ENCODE measurements around the gene ADGRG6. TPM values are rescaled to one million over a fixed set of nuclear protein-coding genes. Genes with fewer than 3 reads are reported as not detected.

ADGRG6 gene
- 10 to 100 TPM; 15.7 to 43.3 (median 32.2) TPM for total RNA-seq

DNA sequence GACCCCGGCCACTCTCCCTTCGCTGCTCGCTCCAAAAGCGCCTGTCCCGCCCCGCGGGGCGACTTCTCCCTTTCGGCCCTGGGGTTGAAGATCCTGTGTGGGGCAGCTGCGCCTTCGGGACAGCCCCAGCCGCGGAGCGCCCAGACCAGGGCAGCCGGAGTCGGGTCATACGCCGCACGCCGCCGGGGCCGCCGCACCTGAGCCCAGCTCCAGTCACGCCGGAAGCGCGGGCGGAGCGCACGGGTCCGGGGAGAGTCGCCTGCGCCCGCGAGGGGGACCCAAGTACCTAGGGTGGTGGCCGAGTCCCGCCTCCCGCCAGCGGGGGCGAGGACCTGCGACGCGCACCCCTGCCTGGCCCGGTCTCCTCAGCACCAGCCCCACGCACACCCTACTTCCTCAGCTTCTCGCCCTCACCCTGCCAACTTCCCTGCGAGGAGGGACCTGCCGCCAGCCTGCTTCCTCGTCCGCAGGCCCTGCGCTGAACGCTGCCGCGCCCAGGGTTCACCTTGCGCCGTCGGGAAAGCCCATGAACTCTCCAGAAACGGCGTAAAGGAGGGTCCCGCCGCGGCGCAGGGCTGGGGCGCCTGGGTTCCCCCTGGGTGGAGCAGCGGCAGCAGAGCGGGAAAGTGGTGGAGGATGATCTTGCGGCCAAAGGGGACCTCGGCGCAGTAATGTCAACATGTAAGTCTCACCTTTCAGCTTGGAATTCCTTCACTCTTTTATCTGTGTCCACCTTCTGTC lies at the start of gene ADGRG6:
TSS of gene ADGRG6 (plus strand) at position 357 of the 741 bp plus-strand sequence. CDS start at position 680, 323 bp downstream.
- peak in 2 of 3 donors; percentile 65 to 76 for DNase-seq
- H3K9me3 ChIP-seq, result no peaks in the 10 kb centered on the region
- H3K4me1 ChIP-seq, result no peaks in the 10 kb centered on the region
- TF ChIP-seq, protein P1, sequence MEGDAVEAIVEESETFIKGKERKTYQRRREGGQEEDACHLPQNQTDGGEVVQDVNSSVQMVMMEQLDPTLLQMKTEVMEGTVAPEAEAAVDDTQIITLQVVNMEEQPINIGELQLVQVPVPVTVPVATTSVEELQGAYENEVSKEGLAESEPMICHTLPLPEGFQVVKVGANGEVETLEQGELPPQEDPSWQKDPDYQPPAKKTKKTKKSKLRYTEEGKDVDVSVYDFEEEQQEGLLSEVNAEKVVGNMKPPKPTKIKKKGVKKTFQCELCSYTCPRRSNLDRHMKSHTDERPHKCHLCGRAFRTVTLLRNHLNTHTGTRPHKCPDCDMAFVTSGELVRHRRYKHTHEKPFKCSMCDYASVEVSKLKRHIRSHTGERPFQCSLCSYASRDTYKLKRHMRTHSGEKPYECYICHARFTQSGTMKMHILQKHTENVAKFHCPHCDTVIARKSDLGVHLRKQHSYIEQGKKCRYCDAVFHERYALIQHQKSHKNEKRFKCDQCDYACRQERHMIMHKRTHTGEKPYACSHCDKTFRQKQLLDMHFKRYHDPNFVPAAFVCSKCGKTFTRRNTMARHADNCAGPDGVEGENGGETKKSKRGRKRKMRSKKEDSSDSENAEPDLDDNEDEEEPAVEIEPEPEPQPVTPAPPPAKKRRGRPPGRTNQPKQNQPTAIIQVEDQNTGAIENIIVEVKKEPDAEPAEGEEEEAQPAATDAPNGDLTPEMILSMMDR (IDR thresholded peaks at IDR 0.05), result peak in 3 of 6 experiments; percentile 24 to 45 (median 25)
- TF ChIP-seq POLR2A (IDR thresholded peaks at IDR 0.05), result peak in 1 of 2 donors; percentile 26
- peak within 1 kb of the TSS; percentile 31 to 63 (median 50) for H3K27ac ChIP-seq
- H3K36me3 ChIP-seq, result no peaks in the 10 kb centered on the region
- no peaks in the 10 kb centered on the region for H3K27me3 ChIP-seq
- peak within 1 kb of the TSS; percentile 35 to 73 (median 57) for H3K4me3 ChIP-seq

DNA sequence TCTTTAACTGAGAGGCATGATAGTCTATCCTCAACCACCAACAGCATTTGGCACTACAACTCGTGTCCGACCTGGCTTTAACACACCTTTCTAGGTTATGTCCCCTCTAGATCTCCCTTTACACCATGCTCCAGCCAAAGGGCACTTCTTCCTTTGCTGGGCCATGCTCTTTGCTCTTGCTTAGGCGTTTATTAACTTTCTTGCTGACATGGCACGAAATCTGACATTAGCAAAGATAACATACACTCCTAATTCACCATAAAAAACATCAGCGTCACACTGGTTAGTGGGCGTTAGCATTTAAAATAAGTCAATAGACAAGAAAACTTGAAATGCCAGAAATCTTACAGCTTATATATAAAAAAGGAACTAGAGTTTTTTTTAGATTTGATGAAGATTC lies 47.3 kb upstream of the ADGRG6 start:
- H3K4me3 ChIP-seq, result no peak overlapping the region
- no peak for TF ChIP-seq POLR2A (IDR thresholded peaks at IDR 0.05)
- TF ChIP-seq, protein P1 (IDR thresholded peaks at IDR 0.05), result no peak
- H3K36me3 ChIP-seq, result no peaks in the 10 kb centered on the region
- no peaks in the 10 kb centered on the region for H3K9me3 ChIP-seq
- no peaks in the 10 kb centered on the region for H3K27me3 ChIP-seq
- H3K4me1 ChIP-seq, result no peaks in the 10 kb centered on the region
- DNase-seq, result no peak
- H3K27ac ChIP-seq, result no peak overlapping the region

DNA sequence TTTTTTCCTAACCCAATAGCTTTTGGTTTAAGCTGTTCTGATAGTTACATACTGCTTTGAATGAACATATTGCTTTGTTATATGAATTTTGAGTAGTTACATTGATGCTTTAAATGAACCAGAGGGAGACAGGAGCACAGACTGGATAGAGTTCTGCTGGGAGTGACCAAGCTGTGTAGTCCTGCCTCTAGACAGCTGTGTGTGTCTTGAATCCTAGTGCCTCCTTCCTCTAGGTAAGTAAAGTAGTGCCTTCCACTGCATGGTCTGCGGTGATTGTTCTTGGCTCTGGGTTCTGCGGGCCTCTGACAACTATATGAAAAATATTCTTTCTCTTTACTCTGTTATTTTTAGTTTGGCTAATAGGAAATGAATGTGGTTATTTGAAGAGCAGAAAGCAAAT lies 46.0 kb upstream of the ADGRG6 start:
- Histone ChIP-seq H3K4me1 (no peaks in the 10 kb centered on the region), H3K36me3 (no peaks in the 10 kb centered on the region), H3K27ac (no peak overlapping the region), H3K27me3 (no peaks in the 10 kb centered on the region), H3K4me3 (no peak overlapping the region), H3K9me3 (no peaks in the 10 kb centered on the region)
- no peak for DNase-seq
- no peak for TF ChIP-seq POLR2A (IDR thresholded peaks at IDR 0.05)
- TF ChIP-seq, protein P1 (IDR thresholded peaks at IDR 0.05), result no peak

DNA sequence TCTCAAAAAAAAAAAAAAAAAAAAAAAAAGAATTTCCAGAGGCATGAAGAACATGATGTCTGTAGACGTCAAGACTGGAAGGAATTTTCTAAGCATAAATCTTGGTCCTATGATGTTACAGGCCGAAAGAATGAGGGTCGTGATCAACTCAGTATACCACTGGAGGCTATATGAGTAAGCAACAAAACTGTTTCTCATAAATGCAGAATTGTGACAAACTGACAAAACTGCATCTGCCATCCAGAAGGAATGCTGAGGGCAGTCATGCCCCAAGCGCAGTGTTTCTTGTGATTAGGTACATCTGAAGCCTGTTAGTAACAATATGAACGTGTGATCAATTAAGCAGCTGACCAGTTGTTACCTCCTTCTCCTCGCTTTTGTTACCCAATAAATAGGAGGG lies 43.5 kb upstream of the ADGRG6 start:
- Histone ChIP-seq H3K36me3 (no peaks in the 10 kb centered on the region), H3K4me1 (no peaks in the 10 kb centered on the region), H3K27ac (no peak overlapping the region), H3K9me3 (no peaks in the 10 kb centered on the region), H3K27me3 (no peaks in the 10 kb centered on the region), H3K4me3 (no peak overlapping the region)
- TF ChIP-seq, protein P1 (IDR thresholded peaks at IDR 0.05), result no peak
- no peak for TF ChIP-seq POLR2A (IDR thresholded peaks at IDR 0.05)
- no peak for DNase-seq

DNA sequence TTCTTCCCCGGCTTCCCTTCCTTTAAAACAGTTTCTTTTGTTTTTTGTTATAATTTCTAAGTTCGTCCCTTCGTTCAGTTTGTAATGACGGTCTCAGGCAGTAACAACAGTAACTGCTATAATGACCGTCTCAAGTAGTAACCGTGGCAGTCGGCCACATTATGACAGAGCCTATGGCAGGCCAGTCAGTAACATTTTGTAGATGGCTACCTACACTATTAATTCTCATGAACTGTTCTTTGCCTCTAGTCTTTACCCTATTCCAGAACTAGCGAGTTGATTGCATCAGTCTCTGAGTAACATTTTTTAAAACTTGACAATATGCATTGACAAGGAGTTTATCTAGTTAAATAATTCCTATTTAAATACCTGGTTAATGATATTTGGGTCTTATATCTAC lies 43.0 kb upstream of the ADGRG6 start:
- no peak overlapping the region for H3K4me3 ChIP-seq
- no peaks in the 10 kb centered on the region for H3K27me3 ChIP-seq
- H3K4me1 ChIP-seq, result no peaks in the 10 kb centered on the region
- H3K36me3 ChIP-seq, result no peaks in the 10 kb centered on the region
- TF ChIP-seq, protein P1 (IDR thresholded peaks at IDR 0.05), result no peak
- TF ChIP-seq POLR2A (IDR thresholded peaks at IDR 0.05), result no peak
- H3K27ac ChIP-seq, result no peak overlapping the region
- DNase-seq, result no peak
- H3K9me3 ChIP-seq, result no peaks in the 10 kb centered on the region

Data from Peyer's patch (tissue), 4 donors.